GM10248 (cell line): ENCODE data around the gene DSP.

Experiments
- CTCF ChIA-PET: fragments of 300-600 bp; sonication (Branson Sonifier 250); formaldehyde crosslinking; extraction: SDS; loops from one replicate; lab custom pipeline; 2021; ENCODE audit warnings: antibody characterized with exemption; lab: Yijun Ruan, JAX
- POLR2A ChIA-PET: fragments of 350-650 bp; sonication (Branson Sonifier 250); formaldehyde crosslinking; extraction: SDS; loops from one replicate; lab custom pipeline; 2020; ENCODE audit warnings: antibody characterized with exemption; lab: Yijun Ruan, JAX
- DNase-seq: peaks from one replicate; pipeline ENCODE4 v3.0.0; 2012; ENCODE audit errors: extremely low spot score
- CTCF ChIP-seq: IDR thresholded peaks from 2 replicates; pipeline ENCODE4 v1.5.1; 2012; ENCODE audit warnings: mild to moderate bottlenecking, low read depth; ENCODE audit errors: extremely low read depth, missing control alignments, control extremely low read depth

Gene DSP

DNA sequence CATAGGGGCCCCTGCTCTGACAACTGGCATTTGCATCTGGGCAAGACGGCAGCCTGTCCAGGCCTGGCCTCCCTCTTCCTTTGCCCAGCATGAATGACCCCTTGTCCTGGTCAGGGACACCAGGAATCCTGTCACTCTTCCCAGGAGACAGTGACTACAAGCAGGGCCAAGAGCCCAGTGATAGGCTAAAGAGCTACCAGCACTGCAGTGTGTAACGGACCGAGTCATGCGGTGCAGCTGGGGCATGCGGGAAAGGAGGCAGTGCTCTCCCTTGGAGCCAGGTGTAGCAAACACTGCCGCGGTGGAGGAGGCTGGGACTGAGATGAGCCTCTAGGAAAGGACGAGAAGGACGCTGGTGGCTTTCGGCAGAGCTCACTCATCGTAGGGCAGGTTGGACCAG is 38.7 kb upstream of the DSP start:
- TF ChIP-seq CTCF, result no peak
- POLR2A ChIA-PET, result no interaction called here
- DNase-seq, result no peak
- CTCF ChIA-PET, result no interaction called here

GRCh38 chr6:7504041-7504440 is 37.4 kb upstream of the DSP start:
- TF ChIP-seq CTCF, result no peak
- ChIA-PET CTCF (no interaction called here), POLR2A (no interaction called here)
- DNase-seq, result no peak

- CTCF ChIA-PET, result no interaction called here
- no peak for DNase-seq
- TF ChIP-seq CTCF, result no peak
- POLR2A ChIA-PET, result no interaction called here
Observed at GRCh38 chr6:7505189-7505699, 36.2 kb upstream of the DSP start.

DNA sequence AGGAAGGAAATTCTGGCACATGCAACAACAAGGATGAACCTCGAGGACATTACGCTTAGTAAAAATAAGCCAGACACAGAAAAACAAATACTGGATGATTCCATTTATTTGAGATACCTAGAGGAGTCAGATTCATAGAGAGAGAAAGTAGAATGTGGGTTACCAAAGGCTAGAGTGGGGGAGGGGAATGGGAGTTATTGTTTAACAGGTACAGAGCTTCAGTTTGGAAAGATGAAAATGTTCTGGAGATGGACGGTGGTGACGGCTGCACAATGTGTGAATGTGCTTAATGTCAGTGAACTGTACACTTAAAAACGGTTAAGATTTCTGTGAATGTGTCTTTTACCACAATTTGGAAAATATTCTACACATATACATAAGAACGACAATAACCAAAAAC is 33.9 kb upstream of the DSP start:
- ChIA-PET CTCF (no interaction called here), POLR2A (interaction anchor here (0.7 kb wide), 1 partner anchor 90 kb away, joined by 6 read pairs; no protein-coding TSS in a partner anchor)
- DNase-seq, result no peak
- TF ChIP-seq CTCF, result no peak

- ChIA-PET POLR2A (no interaction called here), CTCF (no interaction called here)
- no peak for TF ChIP-seq CTCF
- DNase-seq, result no peak
Observed at GRCh38 chr6:7512320-7512719, 29.2 kb upstream of the DSP start.

- no peak for TF ChIP-seq CTCF
- no peak for DNase-seq
- POLR2A ChIA-PET, result no interaction called here
- CTCF ChIA-PET, result no interaction called here
Observed at GRCh38 chr6:7513529-7513928, 27.9 kb upstream of the DSP start.

GRCh38 chr6:7515363-7515762 is 26.1 kb upstream of the DSP start:
- POLR2A ChIA-PET, result no interaction called here

More at GRCh38 chr6:7515363-7515762, 26.1 kb upstream of the DSP start:
- CTCF ChIA-PET, result no interaction called here
- DNase-seq, result no peak
- TF ChIP-seq CTCF, result no peak
